CD4-positive, alpha-beta T cell treated with Interleukin-21 for 1 hour (primary cell): ENCODE measurements around the gene GET3.
"Not testable (repeated sequence)": the region's sequence is repeated elsewhere in the genome, so short reads cannot be mapped to it uniquely, and the experiment has no call there.

Source experiments
- DNase-seq: peaks from one replicate; pipeline ENCODE4 v3.0.0-alpha.2; 2020

GET3 gene

GRCh38 chr19:12793290-12794195 lies 56.2 kb downstream of the GET3 start:
- peak; percentile 97 for DNase-seq

GRCh38 chr19:12794196-12794941 lies 57.1 kb downstream of the GET3 start:
- DNase-seq, result peak; percentile 65

- DNase-seq, result peak; percentile 53
These were observed 57.7 kb downstream of the GET3 start for GRCh38 chr19:12794971-12795381.

GRCh38 chr19:12796146-12797071 lies 59.1 kb downstream of the GET3 start:
- DNase-seq, result peak; percentile 84

GRCh38 chr19:12797141-12797587 lies 59.9 kb downstream of the GET3 start:
- no peak for DNase-seq

- not testable (repeated sequence) for DNase-seq
These were observed 60.3 kb downstream of the GET3 start for GRCh38 chr19:12797607-12798006.
